HG03565 (cell line): ENCODE data around the gene ST6GALNAC5.
A peak's percentile ranks its signal among the peaks of the same experiment; 100 is the strongest.

Source experiments
- ATAC-seq: cut with Tn5 transposase; IDR thresholded peaks from one replicate; pipeline ENCODE4 v1.9.1; 2021; ENCODE audit warnings: mild to moderate bottlenecking, moderate library complexity; ENCODE audit not compliant: unreplicated experiment

ST6GALNAC5 gene

DNA sequence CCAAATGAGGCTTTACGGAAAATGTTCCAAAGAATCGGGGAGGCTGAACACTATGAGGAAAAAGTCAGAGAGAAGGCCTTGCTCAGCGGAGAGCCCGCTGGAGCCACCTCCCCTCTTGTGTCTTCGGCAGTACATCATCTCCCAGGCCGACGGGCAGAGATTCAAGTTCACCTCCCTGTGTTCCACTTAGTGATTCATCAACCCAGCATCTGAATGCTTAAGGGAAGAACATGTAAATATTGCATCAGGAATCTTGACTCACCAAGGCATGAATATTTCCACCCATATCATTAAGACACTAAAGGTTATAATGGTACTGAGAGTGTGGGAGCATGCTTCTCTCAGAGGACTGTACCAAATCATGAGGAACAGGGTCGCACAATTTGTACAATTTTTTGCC, 172.5 kb downstream of the ST6GALNAC5 start:
- no peak for ATAC-seq

DNA sequence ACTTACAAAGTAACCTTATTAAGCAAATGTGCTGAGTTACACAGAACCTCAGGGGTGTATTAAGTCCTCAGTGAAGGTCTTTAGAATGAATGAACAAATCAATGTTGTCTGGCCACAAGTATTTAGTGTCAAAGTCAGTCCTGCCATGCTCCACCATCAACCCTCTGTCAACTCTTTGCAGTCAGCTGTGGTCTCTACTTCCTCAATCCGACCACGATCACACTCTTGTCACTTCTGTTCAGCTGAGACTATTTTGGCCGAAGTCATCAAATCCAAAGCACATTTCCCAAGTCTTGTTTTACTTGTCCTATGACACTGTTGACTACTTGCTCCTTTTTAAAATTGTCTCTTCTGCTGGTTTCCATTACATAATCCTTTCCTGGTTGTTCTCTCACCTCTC, 173.5 kb downstream of the ST6GALNAC5 start:
- peak; percentile 81 for ATAC-seq

DNA sequence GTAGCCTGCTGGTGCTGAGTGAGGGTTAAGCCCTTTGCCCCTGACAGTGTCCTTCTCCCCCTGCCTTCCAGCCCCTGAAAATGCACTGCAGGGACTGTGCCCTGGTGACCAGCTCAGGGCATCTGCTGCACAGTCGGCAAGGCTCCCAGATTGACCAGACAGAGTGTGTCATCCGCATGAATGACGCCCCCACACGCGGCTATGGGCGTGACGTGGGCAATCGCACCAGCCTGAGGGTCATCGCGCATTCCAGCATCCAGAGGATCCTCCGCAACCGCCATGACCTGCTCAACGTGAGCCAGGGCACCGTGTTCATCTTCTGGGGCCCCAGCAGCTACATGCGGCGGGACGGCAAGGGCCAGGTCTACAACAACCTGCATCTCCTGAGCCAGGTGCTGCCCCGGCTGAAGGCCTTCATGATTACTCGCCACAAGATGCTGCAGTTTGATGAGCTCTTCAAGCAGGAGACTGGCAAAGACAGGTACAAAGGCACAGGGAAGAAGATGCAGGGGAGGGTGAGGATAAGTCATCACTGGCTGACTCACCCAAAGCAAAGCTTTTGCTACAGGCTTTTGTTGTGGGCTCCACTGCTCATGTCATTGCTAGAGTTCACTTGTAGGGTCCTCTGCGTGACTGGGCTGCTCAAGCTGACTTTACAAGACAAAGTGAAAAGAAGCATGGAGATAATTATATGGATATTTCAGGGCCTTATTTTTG, 177.0 kb downstream of the ST6GALNAC5 start:
- no peak for ATAC-seq

DNA sequence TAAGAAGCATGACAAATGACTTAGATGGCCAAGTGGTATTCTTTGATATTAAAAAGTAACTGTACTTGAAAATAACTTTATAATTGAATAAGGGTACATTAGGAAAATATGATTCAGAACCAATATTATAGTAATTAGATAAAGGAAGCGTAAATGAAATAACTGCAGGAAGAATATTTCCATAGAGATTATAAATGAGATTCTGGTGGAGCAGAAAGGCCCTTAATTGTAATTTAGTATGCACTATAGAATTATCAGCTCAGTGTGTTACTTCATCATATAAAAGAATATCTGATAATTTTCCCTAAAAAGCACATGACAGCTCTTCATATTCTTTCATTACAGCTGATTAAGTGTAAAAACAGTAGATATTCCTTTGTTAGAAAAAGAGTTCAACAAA, 180.3 kb downstream of the ST6GALNAC5 start:
- no peak for ATAC-seq

DNA sequence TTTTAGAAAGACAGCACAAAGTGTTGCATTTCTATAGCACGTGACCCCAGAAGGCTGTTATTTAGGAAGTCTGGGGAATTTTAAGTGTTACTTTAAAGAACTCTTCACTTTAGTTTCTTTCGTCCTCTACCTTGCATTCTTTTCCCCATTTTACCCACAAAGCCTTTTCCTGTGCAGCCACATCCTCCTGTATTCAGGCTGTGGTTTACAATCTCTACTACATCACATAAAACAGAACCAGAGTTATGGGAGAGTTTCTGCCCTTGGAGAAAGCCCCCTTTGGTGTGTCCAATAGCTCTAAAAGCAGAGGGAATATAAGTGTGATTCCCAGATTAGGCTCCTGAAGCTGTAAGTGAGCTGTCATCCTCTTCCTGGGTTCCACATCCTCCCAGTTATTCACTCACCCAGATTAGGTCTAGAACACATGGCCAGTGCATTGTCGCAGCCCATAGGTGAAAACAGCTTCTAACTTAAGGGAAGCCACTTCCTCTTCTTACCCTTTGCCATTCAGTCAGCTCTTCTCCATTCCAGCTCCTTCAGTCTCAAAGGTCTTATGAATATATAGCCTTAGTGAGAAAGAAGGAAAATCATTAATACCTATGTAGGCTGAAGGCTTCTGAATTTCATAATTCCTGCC, 180.8 kb downstream of the ST6GALNAC5 start:
- no peak for ATAC-seq

DNA sequence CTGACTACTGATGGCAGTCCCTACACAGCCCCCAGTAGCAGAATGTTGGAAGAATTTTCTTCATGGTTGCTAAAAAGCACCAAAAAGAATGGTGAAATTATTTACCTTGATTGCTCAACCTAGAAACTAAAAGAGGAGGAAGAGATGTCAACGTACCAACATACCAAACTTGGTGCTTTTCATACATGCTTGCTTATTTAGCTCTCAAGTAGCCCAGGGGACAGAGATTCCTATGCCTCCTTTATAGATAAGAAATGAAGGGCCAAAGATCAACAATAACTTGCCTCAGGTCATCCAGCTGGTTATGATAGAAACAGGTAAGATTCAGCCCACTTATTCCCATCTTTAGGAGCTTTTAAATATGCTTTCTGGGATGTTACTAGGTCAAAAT, 181.3 kb downstream of the ST6GALNAC5 start:
- ATAC-seq = no peak

DNA sequence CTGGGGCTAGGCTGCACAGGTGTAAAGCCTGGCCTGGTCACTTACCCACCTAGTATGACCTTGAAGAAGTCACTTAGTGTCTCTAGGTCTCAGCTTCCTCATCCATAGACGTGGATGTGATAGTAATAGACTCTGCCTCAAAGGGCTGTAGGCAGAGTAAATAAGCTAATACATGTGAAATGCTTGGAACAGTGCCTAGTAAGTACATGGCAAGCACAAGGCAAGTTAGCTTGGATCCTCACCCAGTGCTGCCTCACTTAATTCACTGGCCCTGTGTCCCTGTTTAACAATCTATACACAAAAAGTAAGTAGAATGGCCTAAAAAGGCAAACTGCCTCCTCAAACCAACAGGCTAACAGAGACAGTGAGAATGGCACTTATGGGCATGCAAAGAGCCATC, 184.1 kb downstream of the ST6GALNAC5 start:
- no peak for ATAC-seq

DNA sequence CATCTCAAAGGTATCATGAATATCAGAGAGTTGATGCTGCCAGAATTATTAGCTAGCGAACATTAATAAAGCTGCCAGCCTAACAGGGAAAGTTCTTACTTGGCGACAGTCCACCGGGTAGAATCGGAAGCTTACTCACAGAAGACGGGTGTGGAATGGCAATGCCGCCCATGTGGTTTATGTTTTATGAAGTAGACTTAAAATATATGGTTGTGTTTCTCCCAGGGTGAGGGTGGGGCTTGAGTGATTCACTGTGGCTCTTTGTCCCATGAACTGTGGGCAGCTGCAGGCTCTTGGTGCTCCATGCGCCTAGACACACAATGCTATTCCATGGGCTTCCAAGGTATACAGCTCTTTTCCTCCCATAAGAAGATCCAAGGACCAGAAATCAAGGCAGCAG, 189.2 kb downstream of the ST6GALNAC5 start:
- ATAC-seq = no peak

DNA sequence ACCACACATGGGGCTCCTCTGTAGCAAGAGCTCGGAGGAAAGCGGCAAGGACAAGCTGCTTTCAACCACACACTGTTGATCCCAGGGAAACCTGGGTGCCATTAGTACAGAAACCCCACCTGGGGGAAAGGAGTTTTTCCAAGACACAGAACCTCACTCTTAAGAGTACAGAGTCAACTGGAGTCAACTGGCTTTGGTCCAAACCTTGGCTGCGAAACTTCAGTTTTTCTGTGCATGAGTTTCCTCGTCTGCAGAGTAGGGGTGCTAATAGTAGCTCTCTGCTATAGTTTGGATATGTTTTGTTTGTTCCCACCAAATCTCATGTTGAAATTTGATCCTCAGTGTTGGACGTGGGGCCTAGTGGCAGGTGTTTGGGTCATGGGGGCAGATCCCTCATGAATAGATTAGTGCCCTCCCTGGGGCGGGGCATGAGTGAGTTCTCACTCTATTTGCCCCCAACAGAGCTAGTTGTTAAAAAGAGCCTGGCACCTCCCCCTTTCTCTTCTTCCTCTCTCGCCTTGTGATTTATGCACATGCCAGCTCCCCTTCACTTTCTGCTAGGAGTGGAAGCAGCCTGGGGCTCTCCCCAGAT, 190.8 kb downstream of the ST6GALNAC5 start:
- ATAC-seq = no peak

DNA sequence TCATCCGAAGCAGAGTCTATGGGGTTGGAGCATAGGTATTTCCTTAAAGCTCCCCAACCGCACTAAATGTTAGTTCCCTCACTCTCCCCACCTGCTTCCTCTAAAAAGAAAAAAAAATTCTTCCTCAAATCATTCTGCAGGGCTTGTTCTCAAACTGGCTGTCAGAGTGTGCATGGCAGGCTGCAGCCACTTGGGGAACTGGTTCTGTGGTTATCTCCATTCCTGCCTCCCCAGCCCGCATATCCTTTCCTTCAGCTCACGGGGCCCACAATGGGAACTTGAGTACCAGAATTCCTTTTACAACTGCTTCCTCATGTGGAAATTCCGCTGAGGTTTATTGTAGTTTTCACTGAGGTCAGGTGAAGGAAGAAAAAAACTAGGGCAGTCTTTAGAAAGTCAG, 192.7 kb downstream of the ST6GALNAC5 start:
- no peak for ATAC-seq

DNA sequence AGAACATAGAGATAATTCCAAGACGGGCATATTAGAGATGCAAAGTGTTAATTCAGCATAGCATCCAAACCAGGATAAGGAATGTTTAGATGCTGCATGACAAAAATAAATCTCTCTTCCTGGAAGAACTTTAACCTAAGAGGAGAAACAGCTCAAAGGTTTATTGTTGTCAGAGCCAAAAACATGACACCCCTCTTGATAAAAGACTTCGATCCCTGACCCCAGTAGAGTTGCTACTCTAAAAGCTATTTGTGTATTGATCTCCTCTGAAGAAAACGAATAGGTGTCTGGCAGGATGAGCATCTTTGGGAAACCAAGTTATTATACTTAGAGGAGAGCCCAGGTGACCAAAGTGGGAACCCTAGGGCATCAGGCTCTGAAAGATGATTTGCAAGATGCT, 193.9 kb downstream of the ST6GALNAC5 start:
- ATAC-seq = no peak

DNA sequence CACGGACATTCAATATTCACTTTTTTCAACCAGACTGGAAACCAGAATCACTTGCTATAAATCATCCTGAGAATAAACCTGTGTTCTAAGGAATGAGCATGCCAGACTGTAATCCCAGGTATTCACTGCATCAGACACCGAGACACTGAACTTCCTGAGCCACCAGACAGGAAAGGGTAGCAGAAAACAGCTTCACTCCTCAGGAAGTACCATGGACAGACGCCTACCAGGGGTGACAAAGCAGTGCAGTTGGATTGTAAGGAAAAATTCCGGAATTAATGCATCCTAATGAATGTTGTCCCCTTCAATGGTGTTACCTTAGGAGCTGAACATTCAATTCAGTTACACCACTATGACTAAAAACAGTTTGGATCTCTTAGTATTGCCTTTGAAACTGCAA, 195.8 kb downstream of the ST6GALNAC5 start:
- ATAC-seq = no peak

DNA sequence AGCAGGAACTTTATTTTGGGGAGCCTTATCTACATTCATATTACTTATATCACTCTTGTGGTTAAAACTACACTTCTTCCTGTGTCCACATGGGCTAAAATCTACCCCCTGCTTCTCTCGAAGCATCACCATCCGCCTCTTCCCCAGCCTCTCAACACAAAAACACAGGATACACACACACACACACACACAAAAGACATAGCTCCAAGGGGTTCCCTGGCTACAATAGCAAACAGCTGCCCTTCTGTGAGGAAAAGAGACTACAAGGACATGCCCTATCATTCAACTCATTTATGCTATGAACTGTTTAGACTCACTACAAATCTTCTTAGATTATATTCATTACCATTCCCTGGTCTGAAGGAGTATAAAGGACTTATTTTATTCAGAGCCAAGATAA, 197.0 kb downstream of the ST6GALNAC5 start:
- ATAC-seq = no peak

DNA sequence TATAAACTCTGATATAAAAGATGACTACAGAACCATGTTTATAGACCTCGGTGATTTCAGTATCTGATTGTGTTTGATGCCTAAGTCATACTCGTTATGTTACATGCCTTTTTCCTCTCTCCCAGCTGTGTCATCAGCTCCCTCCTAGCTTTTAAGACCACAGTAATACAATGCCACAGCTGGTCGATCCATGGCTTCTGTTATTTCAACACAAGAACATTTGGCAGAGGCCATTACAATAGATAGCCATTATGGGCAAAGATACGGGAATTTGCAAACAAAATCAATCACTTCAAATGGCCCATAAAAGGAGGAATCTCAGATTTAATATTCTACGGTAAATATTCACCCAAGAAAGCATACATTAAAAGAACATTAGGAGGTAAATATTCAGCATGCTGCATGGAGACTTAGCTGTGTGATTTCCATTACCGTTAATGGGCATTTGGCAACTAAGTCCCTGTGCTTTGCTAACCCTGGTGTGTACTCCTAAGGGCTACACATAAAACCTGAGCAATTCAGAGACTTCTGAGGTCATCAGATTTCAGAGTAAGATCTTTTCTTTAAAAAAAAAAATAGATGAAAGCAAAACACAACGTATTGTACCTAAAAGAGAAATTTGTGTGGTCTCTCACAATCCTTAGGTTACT, 198.5 kb downstream of the ST6GALNAC5 start:
- no peak for ATAC-seq

DNA sequence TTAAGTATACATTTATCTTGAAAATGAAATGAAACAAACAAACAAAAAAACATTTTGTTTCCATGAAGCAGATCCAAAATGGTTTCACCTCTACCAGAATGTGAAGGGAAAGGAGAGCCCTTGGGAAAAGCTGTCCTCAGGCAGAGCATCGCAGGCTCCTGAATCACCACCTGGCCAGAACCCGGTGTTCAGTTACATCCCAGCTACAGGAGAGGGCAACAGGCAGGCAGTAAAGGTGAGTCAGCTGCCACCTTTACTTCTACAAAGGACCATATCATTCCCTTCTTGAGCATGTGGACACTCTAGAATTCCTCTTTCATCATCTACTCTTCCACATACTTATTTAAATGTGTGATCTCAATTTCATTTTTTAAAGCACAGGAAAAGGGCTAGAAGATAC, 200.7 kb downstream of the ST6GALNAC5 start:
- no peak for ATAC-seq

DNA sequence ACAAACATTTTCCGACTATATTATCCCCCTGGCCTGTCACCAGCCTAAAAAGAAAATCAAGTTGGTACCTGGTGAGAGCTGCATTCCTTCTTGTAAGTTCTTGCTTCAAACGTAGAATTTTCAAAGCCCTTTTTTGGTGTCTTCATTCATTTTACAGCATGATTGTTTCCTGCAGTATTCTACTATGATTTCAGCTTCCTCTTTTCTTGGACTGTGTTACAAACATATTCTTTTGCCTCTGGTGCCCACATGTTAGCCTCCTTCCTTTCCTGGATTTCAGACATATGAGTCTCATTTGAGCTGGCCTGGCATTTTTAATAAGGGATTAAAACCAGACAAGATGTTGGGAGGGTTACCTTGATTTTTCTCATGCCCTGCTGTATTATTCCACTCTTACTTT, 209.5 kb downstream of the ST6GALNAC5 start:
- ATAC-seq = no peak

DNA sequence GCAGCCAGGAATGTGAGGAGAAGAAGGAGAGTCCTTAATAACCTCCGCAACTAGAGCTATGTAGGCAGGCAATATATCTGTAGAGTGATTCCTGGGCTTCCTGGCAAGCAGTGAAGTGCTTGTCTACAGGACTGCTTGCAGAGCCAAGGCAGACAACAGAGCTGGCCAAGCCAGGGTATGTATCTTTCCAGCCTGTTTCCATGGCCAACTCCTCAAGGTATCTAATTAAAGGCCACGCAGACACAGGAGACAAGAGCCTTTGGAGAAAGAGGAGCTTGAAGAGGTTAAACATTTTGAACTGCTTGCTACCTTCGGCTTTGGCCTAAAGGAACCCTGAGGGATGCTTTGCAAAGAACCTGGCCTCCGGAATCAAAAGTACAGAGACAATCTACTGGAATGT, 214.6 kb downstream of the ST6GALNAC5 start:
- ATAC-seq = no peak

DNA sequence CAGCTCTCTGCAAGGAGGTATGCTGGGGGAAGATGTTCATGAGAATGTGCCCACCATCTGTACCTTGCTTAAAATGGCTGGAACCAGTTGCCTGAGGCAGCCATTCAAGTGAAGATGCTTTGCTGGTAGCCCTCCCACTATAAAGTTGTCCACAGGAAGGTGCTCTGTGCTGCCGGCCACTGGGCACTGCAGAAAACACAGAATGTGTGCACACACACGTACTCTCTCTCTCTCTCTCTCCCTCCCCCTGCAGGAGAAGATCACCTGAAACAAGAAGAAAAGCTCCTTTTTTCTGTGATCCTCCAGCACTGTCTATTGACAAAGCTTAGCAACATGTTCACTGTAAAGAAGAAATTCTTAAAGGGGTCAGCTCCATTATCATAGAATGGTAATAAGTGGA, 217.2 kb downstream of the ST6GALNAC5 start:
- no peak for ATAC-seq

DNA sequence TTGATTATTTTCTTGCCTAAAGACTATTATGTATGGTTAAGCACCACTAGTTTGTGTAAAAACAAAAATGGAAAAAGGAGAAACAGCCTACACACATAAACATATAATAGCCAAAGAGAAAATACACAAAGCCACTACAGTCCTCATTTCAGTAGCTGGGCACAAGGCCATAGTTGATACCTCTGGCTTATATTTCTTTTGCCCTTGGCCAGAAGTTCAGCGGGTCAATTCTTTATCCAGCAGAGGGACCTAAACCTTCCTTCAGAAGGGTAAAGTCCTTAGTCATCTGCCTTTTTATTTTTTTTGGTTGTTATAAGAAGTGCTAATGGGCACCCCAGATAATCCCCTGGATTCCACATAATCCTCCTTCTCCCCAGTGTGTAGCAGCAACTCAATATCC, 217.8 kb downstream of the ST6GALNAC5 start:
- ATAC-seq = no peak

DNA sequence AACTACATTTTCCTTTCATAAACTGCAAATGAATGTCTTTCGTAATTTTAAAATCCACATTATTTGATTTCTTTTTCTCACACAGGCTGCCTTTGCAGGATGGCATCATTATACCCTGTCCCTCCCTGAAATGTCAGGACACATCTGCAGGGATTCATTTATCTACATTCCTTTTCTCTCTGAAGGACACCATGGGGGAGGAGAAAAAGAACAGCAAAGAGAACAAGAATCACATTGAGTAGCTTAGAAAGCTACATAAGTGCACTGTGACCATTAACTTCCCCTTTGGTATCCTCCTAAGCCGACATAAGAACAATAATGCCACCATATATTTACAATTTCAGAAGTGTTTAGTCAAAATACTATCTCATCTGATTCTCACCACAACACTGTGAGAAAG, 222.5 kb downstream of the ST6GALNAC5 start:
- ATAC-seq = no peak

DNA sequence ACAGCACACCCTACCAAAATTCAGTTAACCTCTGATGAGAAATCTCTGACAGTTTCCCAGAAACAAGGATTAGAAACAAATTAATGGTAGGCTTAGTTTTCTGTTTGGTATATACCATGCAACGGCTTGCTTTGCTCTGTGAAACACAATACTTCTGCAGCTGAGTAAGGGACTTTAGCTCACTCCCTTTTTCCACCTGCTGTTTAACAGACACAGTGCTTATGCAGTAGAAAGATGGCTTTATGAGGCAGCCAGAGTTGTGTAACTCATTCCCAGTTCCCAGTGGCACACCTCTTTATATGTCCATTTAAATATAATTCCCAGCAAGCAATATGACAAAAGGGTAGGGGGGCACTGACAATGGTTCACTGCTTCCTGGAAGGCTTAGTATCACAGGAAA, 228.0 kb downstream of the ST6GALNAC5 start:
- no peak for ATAC-seq
